IPS-18c (cell line): Measurements from ENCODE around the gene LRRTM4.
A peak's percentile ranks its signal among the peaks of the same experiment; 100 is the strongest.
"Not testable (repeated sequence)": the region's sequence is repeated elsewhere in the genome, so short reads cannot be mapped to it uniquely, and the experiment has no call there.

Experiments used
- H3K4me3 ChIP-seq: 2 replicates; pipeline ENCODE4 v1.7.0; 2013; ENCODE audit warnings: low read depth, mild to moderate bottlenecking, low read length, moderate library complexity; ENCODE audit not compliant: insufficient read depth
- H3K9me3 ChIP-seq: one replicate; pipeline ENCODE4 v1.6.1; 2013; ENCODE audit warnings: mild to moderate bottlenecking, low read length, moderate library complexity; ENCODE audit not compliant: control insufficient read depth, insufficient read depth

Gene LRRTM4

GRCh38 chr2:76813084-76813483 is 709.1 kb downstream of the LRRTM4 start:
- no peaks in the 10 kb centered on the region for H3K9me3 ChIP-seq
- H3K4me3 ChIP-seq, result no peak overlapping the region

- Histone ChIP-seq H3K4me3 (no peak overlapping the region), H3K9me3 (no peaks in the 10 kb centered on the region)
Observed at GRCh38 chr2:76812156-76812555, 710.0 kb downstream of the LRRTM4 start.

GRCh38 chr2:76809136-76809535 is 713.0 kb downstream of the LRRTM4 start:
- no peaks in the 10 kb centered on the region for H3K9me3 ChIP-seq
- H3K4me3 ChIP-seq, result no peak overlapping the region

- no peak overlapping the region for H3K4me3 ChIP-seq
- H3K9me3 ChIP-seq, result no peaks in the 10 kb centered on the region
Observed at GRCh38 chr2:76808732-76809131, 713.4 kb downstream of the LRRTM4 start.

GRCh38 chr2:76793647-76794334 is 728.4 kb downstream of the LRRTM4 start:
- Histone ChIP-seq H3K9me3 (no peaks in the 10 kb centered on the region), H3K4me3 (no peak overlapping the region)

- H3K9me3 ChIP-seq, result not testable (repeated sequence)
- peak overlapping the region; percentile 34; the same call in 1 of the 2 replicates for H3K4me3 ChIP-seq
Observed at GRCh38 chr2:76781313-76781712, 740.9 kb downstream of the LRRTM4 start.

GRCh38 chr2:76763276-76763675 is 758.9 kb downstream of the LRRTM4 start:
- no peaks in the 10 kb centered on the region for H3K9me3 ChIP-seq

GRCh38 chr2:76760367-76760704 is 761.8 kb downstream of the LRRTM4 start:
- H3K9me3 ChIP-seq, result no peaks in the 10 kb centered on the region
- H3K4me3 ChIP-seq, result no peak overlapping the region

More at GRCh38 chr2:76763276-76763675, 758.9 kb downstream of the LRRTM4 start:
- H3K4me3 ChIP-seq, result no peak overlapping the region

- Histone ChIP-seq H3K4me3 (no peak overlapping the region), H3K9me3 (no peaks in the 10 kb centered on the region)
Observed at GRCh38 chr2:76759634-76760366, 762.4 kb downstream of the LRRTM4 start.

- Histone ChIP-seq H3K9me3 (no peaks in the 10 kb centered on the region), H3K4me3 (no peak overlapping the region)
Observed at GRCh38 chr2:76752506-76752905, 769.7 kb downstream of the LRRTM4 start.

- Histone ChIP-seq H3K9me3 (no peaks in the 10 kb centered on the region), H3K4me3 (no peak overlapping the region)
Observed at GRCh38 chr2:76749858-76750257, 772.3 kb downstream of the LRRTM4 start.

- Histone ChIP-seq H3K4me3 (no peak overlapping the region), H3K9me3 (no peaks in the 10 kb centered on the region)
Observed at GRCh38 chr2:76748581-76749296, 773.4 kb downstream of the LRRTM4 start.

GRCh38 chr2:76745605-76746004 is 776.6 kb downstream of the LRRTM4 start:
- H3K4me3 ChIP-seq, result no peak overlapping the region
- H3K9me3 ChIP-seq, result no peaks in the 10 kb centered on the region

GRCh38 chr2:76737607-76738006 is 784.6 kb downstream of the LRRTM4 start:
- no peak overlapping the region for H3K4me3 ChIP-seq
- no peaks in the 10 kb centered on the region for H3K9me3 ChIP-seq

GRCh38 chr2:76733736-76734135 is 788.4 kb downstream of the LRRTM4 start:
- no peaks in the 10 kb centered on the region for H3K9me3 ChIP-seq
- no peak overlapping the region for H3K4me3 ChIP-seq

GRCh38 chr2:76731157-76731556 is 791.0 kb downstream of the LRRTM4 start:
- no peaks in the 10 kb centered on the region for H3K9me3 ChIP-seq
- H3K4me3 ChIP-seq, result no peak overlapping the region

GRCh38 chr2:76730021-76730420 is 792.2 kb downstream of the LRRTM4 start:
- H3K4me3 ChIP-seq, result no peak overlapping the region
- H3K9me3 ChIP-seq, result no peaks in the 10 kb centered on the region

GRCh38 chr2:76721226-76721625 is 801.0 kb downstream of the LRRTM4 start:
- H3K4me3 ChIP-seq, result no peak overlapping the region
- H3K9me3 ChIP-seq, result no peaks in the 10 kb centered on the region
